HEK293T (cell line): ENCODE data around the gene GAL3ST1.

Experiments
- ARNT ChIP-seq: fragments of 450-650 bp; IDR thresholded peaks from 2 replicates; pipeline ENCODE4 v1.6.1; 2017; ENCODE audit warnings: mild to moderate bottlenecking
- BHLHE40 ChIP-seq: fragments of 450-650 bp; IDR thresholded peaks from 2 replicates; pipeline ENCODE4 v1.6.1; 2016; ENCODE audit warnings: mild to moderate bottlenecking, moderate library complexity, borderline replicate concordance
- CTBP1 ChIP-seq: fragments of 450-650 bp; IDR thresholded peaks from 2 replicates; pipeline ENCODE4 v1.6.1; 2016; ENCODE audit warnings: borderline replicate concordance
- FOXK2 ChIP-seq: fragments of 450-650 bp; IDR thresholded peaks from 2 replicates; pipeline ENCODE4 v1.6.1; 2016; ENCODE audit warnings: mild to moderate bottlenecking
- HDGF ChIP-seq: fragments of 450-650 bp; IDR thresholded peaks from 2 replicates; pipeline ENCODE4 v1.6.1; 2017; ENCODE audit warnings: antibody characterized with exemption, borderline replicate concordance
- L3MBTL2 ChIP-seq: fragments of 450-650 bp; conservative IDR thresholded peaks from 2 replicates; pipeline ENCODE4 v1.6.1; 2016; ENCODE audit warnings: mild to moderate bottlenecking
- LEF1 ChIP-seq: fragments of 450-650 bp; IDR thresholded peaks from 2 replicates; pipeline ENCODE4 v1.6.1; 2017; ENCODE audit warnings: mild to moderate bottlenecking, borderline replicate concordance
- NFRKB ChIP-seq: fragments of 450-650 bp; IDR thresholded peaks from 2 replicates; pipeline ENCODE4 v1.6.1; 2016; ENCODE audit warnings: mild to moderate bottlenecking, moderate library complexity
- SP1 ChIP-seq: fragments of 450-650 bp; IDR thresholded peaks from 2 replicates; pipeline ENCODE4 v1.6.1; 2017
- SUZ12 ChIP-seq: fragments of 450-650 bp; IDR thresholded peaks from 2 replicates; pipeline ENCODE4 v1.6.1; 2016; ENCODE audit warnings: mild to moderate bottlenecking
- TARDBP ChIP-seq: fragments of 450-650 bp; IDR thresholded peaks from 2 replicates; pipeline ENCODE4 v1.6.1; 2016
- ZNF384 ChIP-seq: fragments of 450-650 bp; IDR thresholded peaks from 2 replicates; pipeline ENCODE4 v1.6.1; 2016

GRCh38 chr22:30607300-30607930 lies 33.0 kb upstream of the GAL3ST1 start:
- TF ChIP-seq ARNT (no peak), L3MBTL2 (no peak), NFRKB (no peak), ZNF384 (no peak), BHLHE40 (no peak), TARDBP (no peak), FOXK2 (no peak), SP1 (no peak), SUZ12 (no peak), CTBP1 (no peak), LEF1 (no peak), HDGF (no peak)
